Neural crest cell (in vitro differentiated cells): ENCODE data around the gene SLC4A3. TPM values are rescaled to one million over a fixed set of nuclear protein-coding genes. Genes with fewer than 3 reads are reported as not detected.

ENCODE experiments used
- DNase-seq: peaks from one replicate; pipeline ENCODE4 v3.0.0; 2021; ENCODE audit warnings: low read depth, mixed read lengths, low spot score
- H3K27ac Mint-ChIP-seq: one replicate; pipeline ENCODE4 v1.8.0; 2021; ENCODE audit warnings: mild to moderate bottlenecking, mixed read lengths; ENCODE audit not compliant: unreplicated experiment
- H3K27me3 Mint-ChIP-seq: 2 replicates; pipeline ENCODE4 v1.8.0; 2021; ENCODE audit warnings: low read depth, mild to moderate bottlenecking, mixed read lengths
- H3K36me3 Mint-ChIP-seq: 2 replicates; pipeline ENCODE4 v1.8.0; 2021; ENCODE audit warnings: low read depth, mild to moderate bottlenecking, mixed read lengths
- H3K4me1 Mint-ChIP-seq: 2 replicates; pipeline ENCODE4 v1.8.0; 2021; ENCODE audit warnings: mixed read lengths
- H3K4me3 Mint-ChIP-seq: one replicate; pipeline ENCODE4 v1.8.0; 2021; ENCODE audit warnings: mild to moderate bottlenecking, mixed read lengths
- H3K9me3 Mint-ChIP-seq: 2 replicates; pipeline ENCODE4 v1.8.0; 2021; ENCODE audit warnings: mixed read lengths
- CTCF ChIP-seq: fragments of 200-600 bp; sonication (generic); conservative IDR thresholded peaks from 2 replicates; pipeline ENCODE4 v1.5.0; 2021; ENCODE audit warnings: antibody characterized with exemption, mild to moderate bottlenecking
- total RNA-seq: library from RNA; stranded (reverse); gene quantifications from 2 replicates; pipeline ENCODE4 v1.2.1, GENCODE V29; 2021

SLC4A3 gene
- total RNA-seq, 1 donor from 2014 or later: 11.4 TPM

GRCh38 chr2:219684721-219685689 is 57.6 kb downstream of the SLC4A3 start:
- peaks cover 20% of the 10 kb centered on the region for H3K27me3 Mint-ChIP-seq
- H3K27ac Mint-ChIP-seq: no peak overlapping the region
- no peak overlapping the region for H3K4me3 Mint-ChIP-seq
- peaks cover 12% of the 10 kb centered on the region for H3K4me1 Mint-ChIP-seq
- peaks cover 3% of the 10 kb centered on the region for H3K9me3 Mint-ChIP-seq
- TF ChIP-seq CTCF: no peak
- no peak for DNase-seq
- H3K36me3 Mint-ChIP-seq: no peaks in the 10 kb centered on the region

- no peak for DNase-seq
- no peaks in the 10 kb centered on the region for H3K36me3 Mint-ChIP-seq
- H3K27ac Mint-ChIP-seq: no peak overlapping the region
- no peak overlapping the region for H3K4me3 Mint-ChIP-seq
- peaks cover 3% of the 10 kb centered on the region for H3K9me3 Mint-ChIP-seq
- TF ChIP-seq CTCF: no peak
- peaks cover 15% of the 10 kb centered on the region for H3K4me1 Mint-ChIP-seq
- H3K27me3 Mint-ChIP-seq: peaks cover 20% of the 10 kb centered on the region
These were observed 59.8 kb downstream of the SLC4A3 start for GRCh38 chr2:219687272-219687671.

- H3K27me3 Mint-ChIP-seq: peaks cover 21% of the 10 kb centered on the region
- H3K4me1 Mint-ChIP-seq: peaks cover 15% of the 10 kb centered on the region
- H3K27ac Mint-ChIP-seq: no peak overlapping the region
- H3K36me3 Mint-ChIP-seq: no peaks in the 10 kb centered on the region
- no peak overlapping the region for H3K4me3 Mint-ChIP-seq
- peaks cover 3% of the 10 kb centered on the region for H3K9me3 Mint-ChIP-seq
- no peak for DNase-seq
- no peak for TF ChIP-seq CTCF
These were observed 60.6 kb downstream of the SLC4A3 start for GRCh38 chr2:219687882-219688559.

- H3K27ac Mint-ChIP-seq: no peak overlapping the region
- peaks cover 15% of the 10 kb centered on the region for H3K4me1 Mint-ChIP-seq
- no peaks in the 10 kb centered on the region for H3K9me3 Mint-ChIP-seq
- no peak for TF ChIP-seq CTCF
- peaks cover 22% of the 10 kb centered on the region for H3K27me3 Mint-ChIP-seq
- H3K36me3 Mint-ChIP-seq: no peaks in the 10 kb centered on the region
- H3K4me3 Mint-ChIP-seq: no peak overlapping the region
- no peak for DNase-seq
These were observed 61.4 kb downstream of the SLC4A3 start for GRCh38 chr2:219688560-219689445.
